Lower leg skin (tissue), 4 donors: ENCODE measurements around the gene TNP2. TPM values are rescaled to one million over a fixed set of nuclear protein-coding genes. Genes with fewer than 3 reads are reported as not detected.
A peak's percentile ranks its signal among the peaks of the same experiment; 100 is the strongest.

ENCODE experiments used
- DNase-seq, 2 donors: peaks; one replicate each; pipeline ENCODE4 v3.0.0-alpha.2; 2019; ENCODE audit warnings: low spot score in 2 of 2
- H3K4me3 ChIP-seq: fragments of 200-600 bp; sonication (generic); 2 replicates; pipeline ENCODE4 v1.5.1; 2017; ENCODE audit warnings: mild to moderate bottlenecking, low read depth; ENCODE audit not compliant: poor library complexity, severe bottlenecking
- POLR2A ChIP-seq, 2 donors: fragments of 450-650 bp; IDR thresholded peaks; one replicate each; pipeline ENCODE4 v1.6.1; 2016 to 2017; ENCODE audit warnings: antibody characterized with exemption in 2 of 2, mild to moderate bottlenecking in 1 of 2, moderate library complexity in 1 of 2
- WGBS, 2 donors: methylation state at CpG; one replicate each; pipeline ENCODE4 v1.1.5; 2018; 5-methylcytosine and 5-hydroxymethylcytosine counted together
- intact Hi-C: fragments of 100-400 bp; cut with DNase I; formaldehyde crosslinking; loops from one replicate; pipeline ENCODE4 v1.15.0; 2023; ENCODE audit warnings: low total_unique reads
- total RNA-seq, 4 donors: library from RNA; depleted of rRNA; stranded (reverse); fragments of >200 nt; gene quantifications; one replicate each; pipeline ENCODE4 v1.1.0, GENCODE V29; 2016
- TF ChIP-seq, protein P1 (sequence below), 3 donors: fragments of 450-650 bp; IDR thresholded peaks; one replicate each; pipeline ENCODE4 v1.5.1; 2016; ENCODE audit warnings: antibody characterized with exemption in 3 of 3, mild to moderate bottlenecking in 3 of 3, moderate library complexity in 2 of 3

TNP2 gene
- total RNA-seq, 4 donors from 2014 or later, result not detected

GRCh38 chr16:11249233-11250061 lies 19.7 kb downstream of the TNP2 start:
- no peak for TF ChIP-seq POLR2A (IDR thresholded peaks at IDR 0.05)
- TF ChIP-seq, protein P1, sequence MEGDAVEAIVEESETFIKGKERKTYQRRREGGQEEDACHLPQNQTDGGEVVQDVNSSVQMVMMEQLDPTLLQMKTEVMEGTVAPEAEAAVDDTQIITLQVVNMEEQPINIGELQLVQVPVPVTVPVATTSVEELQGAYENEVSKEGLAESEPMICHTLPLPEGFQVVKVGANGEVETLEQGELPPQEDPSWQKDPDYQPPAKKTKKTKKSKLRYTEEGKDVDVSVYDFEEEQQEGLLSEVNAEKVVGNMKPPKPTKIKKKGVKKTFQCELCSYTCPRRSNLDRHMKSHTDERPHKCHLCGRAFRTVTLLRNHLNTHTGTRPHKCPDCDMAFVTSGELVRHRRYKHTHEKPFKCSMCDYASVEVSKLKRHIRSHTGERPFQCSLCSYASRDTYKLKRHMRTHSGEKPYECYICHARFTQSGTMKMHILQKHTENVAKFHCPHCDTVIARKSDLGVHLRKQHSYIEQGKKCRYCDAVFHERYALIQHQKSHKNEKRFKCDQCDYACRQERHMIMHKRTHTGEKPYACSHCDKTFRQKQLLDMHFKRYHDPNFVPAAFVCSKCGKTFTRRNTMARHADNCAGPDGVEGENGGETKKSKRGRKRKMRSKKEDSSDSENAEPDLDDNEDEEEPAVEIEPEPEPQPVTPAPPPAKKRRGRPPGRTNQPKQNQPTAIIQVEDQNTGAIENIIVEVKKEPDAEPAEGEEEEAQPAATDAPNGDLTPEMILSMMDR (IDR thresholded peaks at IDR 0.05), result no peak
- intact Hi-C loops, result loop anchor here (5.0 to 10.0 kb wide), 2 partner anchors 145 to 1222 kb away; no protein-coding TSS in a partner anchor
- WGBS, 2 donors, result 87 to 94% methylated on average over 63 of the region's 63 CpGs

GRCh38 chr16:11248133-11248532 lies 21.0 kb downstream of the TNP2 start:
- TF ChIP-seq, protein P1 (IDR thresholded peaks at IDR 0.05), result no peak
- no peak for TF ChIP-seq POLR2A (IDR thresholded peaks at IDR 0.05)
- intact Hi-C loops, result no loop called here
- DNase-seq, result no peak
- WGBS, 2 donors, result 81 to 87% methylated on average over 8 of the region's 8 CpGs
- H3K4me3 ChIP-seq, result no peak overlapping the region

More at GRCh38 chr16:11249233-11250061, 19.7 kb downstream of the TNP2 start:
- H3K4me3 ChIP-seq, result no peak overlapping the region
- DNase-seq, result no peak

- intact Hi-C loops, result no loop called here
- no peak overlapping the region for H3K4me3 ChIP-seq
- no peak for DNase-seq
- TF ChIP-seq, protein P1 (IDR thresholded peaks at IDR 0.05), result no peak
Measured at GRCh38 chr16:11245988-11246387, 23.1 kb downstream of the TNP2 start.

GRCh38 chr16:11245222-11245737 lies 23.8 kb downstream of the TNP2 start:
- no peak for TF ChIP-seq POLR2A (IDR thresholded peaks at IDR 0.05)
- DNase-seq, result no peak
- intact Hi-C loops, result no loop called here
- WGBS, 2 donors, result 81 to 85% methylated on average over 5 of the region's 5 CpGs
- H3K4me3 ChIP-seq, result no peak overlapping the region

- H3K4me3 ChIP-seq, result no peak overlapping the region
- no peak for DNase-seq
- no peak for TF ChIP-seq POLR2A (IDR thresholded peaks at IDR 0.05)
- TF ChIP-seq, protein P1 (IDR thresholded peaks at IDR 0.05), result no peak
- 82 to 83% methylated on average over 12 of the region's 12 CpGs for WGBS, 2 donors
- intact Hi-C loops, result no loop called here
Measured at GRCh38 chr16:11242658-11243057, 26.5 kb downstream of the TNP2 start.

- H3K4me3 ChIP-seq, result no peak overlapping the region
- no peak for TF ChIP-seq POLR2A (IDR thresholded peaks at IDR 0.05)
- TF ChIP-seq, protein P1 (IDR thresholded peaks at IDR 0.05), result peak in 1 of 3 donors; percentile 11
- DNase-seq, result no peak
- intact Hi-C loops, result no loop called here
- 89 to 90% methylated on average over 5 of the region's 5 CpGs for WGBS, 2 donors
Measured at GRCh38 chr16:11241480-11242204, 27.5 kb downstream of the TNP2 start.
